K562 (cell line): ENCODE results near the gene PRPH2. TPM values are rescaled to one million over a fixed set of nuclear protein-coding genes. Genes with fewer than 3 reads are reported as not detected.

ENCODE experiments used
- BRCA1 ChIP-seq, 2 experiments: fragments of 450-650 bp in 1 of 2; sonication (generic) in 1 of 2; formaldehyde crosslinking in 1 of 2; IDR thresholded peaks; 2 replicates each; pipeline versions ENCODE4 v1.5.0 to v1.6.1; 2017 to 2020; ENCODE audit warnings: mild to moderate bottlenecking in 1 of 2, missing genetic modification reagents in 1 of 2
- CGGBP1 ChIP-seq: fragments of 250-450 bp; sonication (Bioruptor Pico); IDR thresholded peaks from 2 replicates; pipeline ENCODE4 v1.9.0; 2021; ENCODE audit warnings: mild to moderate bottlenecking
- EP400 ChIP-seq: fragments of 450-650 bp; IDR thresholded peaks from 2 replicates; pipeline ENCODE4 v1.6.1; 2017; ENCODE audit warnings: antibody characterized with exemption, mild to moderate bottlenecking, moderate library complexity
- MECOM ChIP-seq: fragments of 250-450 bp; sonication (Bioruptor Pico); IDR thresholded peaks from 2 replicates; pipeline ENCODE4 v1.8.0; 2022; ENCODE audit warnings: inconsistent platforms
- MED1 ChIP-seq: sonication (generic); formaldehyde crosslinking; IDR thresholded peaks from 2 replicates; pipeline ENCODE4 v1.8.1; 2023; ENCODE audit warnings: missing genetic modification reagents, borderline replicate concordance
- POLR2H ChIP-seq: IDR thresholded peaks from 2 replicates; pipeline ENCODE4 v1.6.1; 2016; ENCODE audit warnings: missing genetic modification characterization, low read depth, mild to moderate bottlenecking, control low read depth, missing compliant biosample characterization, moderate library complexity
- SIX5 ChIP-seq, 2 experiments: IDR thresholded peaks; 2 replicates each; pipeline ENCODE4 v1.6.1; 2011; ENCODE audit warnings: low read length in 2 of 2, borderline replicate concordance in 1 of 2, low read depth in 1 of 2, mild to moderate bottlenecking in 1 of 2, moderate library complexity in 1 of 2; ENCODE audit not compliant: insufficient read depth in 1 of 2
- TEAD4 ChIP-seq, 2 experiments: sonication (generic) in 1 of 2; formaldehyde crosslinking in 1 of 2; IDR thresholded peaks; 2 replicates each; pipeline versions ENCODE4 v1.6.1 to v1.8.0; 2012 to 2022; ENCODE audit warnings: borderline replicate concordance in 1 of 2, inconsistent platforms in 1 of 2, low read length in 1 of 2, mild to moderate bottlenecking in 1 of 2, missing genetic modification reagents in 1 of 2
- TRIM28 ChIP-seq: fragments of 450-650 bp; IDR thresholded peaks from 2 replicates; pipeline ENCODE4 v1.6.1; 2017
- ZC3H11A ChIP-seq: IDR thresholded peaks from 2 replicates; pipeline ENCODE4 v1.6.1; 2012; ENCODE audit warnings: low read depth, low read length, improper control_type of control experiment
- ZNF318 ChIP-seq, 2 experiments: fragments of 450-650 bp; IDR thresholded peaks; 2 replicates each; pipeline ENCODE4 v1.6.1; 2016; ENCODE audit warnings: mild to moderate bottlenecking in 2 of 2, borderline replicate concordance in 1 of 2, low read depth in 1 of 2, moderate library complexity in 1 of 2
- ZNF449 ChIP-seq: fragments of 250-450 bp; sonication (Bioruptor Pico); IDR thresholded peaks from 2 replicates; pipeline ENCODE4 v1.8.0; 2022; ENCODE audit warnings: moderate library complexity, mild to moderate bottlenecking, inconsistent platforms
- polyA plus RNA-seq, 8 experiments: library from polyadenylated mRNA; depleted of rRNA in 4 of 8; stranded (reverse) in 5 of 8; unstranded in 3 of 8; fragments of >200 nt; fragmentation: Nextera tagmentation in 2 of 8; fragmentation: Illumina TruSeq in 1 of 8; extraction: Ambion mirVana in 2 of 8; extraction: Trizol in 1 of 8; gene quantifications; 2 replicates each; pipeline versions ENCODE4 v1.2.1 to v1.2.3, GENCODE V29; 2011 to 2014; ENCODE audit warnings: inconsistent platforms in 1 of 8, missing spikeins in 1 of 8
- total RNA-seq, 7 experiments: library from RNA; depleted of rRNA in 6 of 7; stranded (reverse); fragments of >200 nt in 6 of 7; fragmentation: Illumina TruSeq in 2 of 7; extraction: Trizol in 2 of 7; gene quantifications; 2 replicates each; pipeline versions ENCODE4 v1.2.1 to v1.2.3, GENCODE V29; 2011 to 2021; ENCODE audit warnings: low replicate concordance in 1 of 7
- TF ChIP-seq, protein P1 (sequence below): sonication (generic); formaldehyde crosslinking; IDR thresholded peaks from 2 replicates; pipeline ENCODE4 v1.8.0; 2022; ENCODE audit warnings: mild to moderate bottlenecking, missing genetic modification reagents

PRPH2 gene
- total and polyA plus RNA-seq, 9 of the 15 experiments (the other 6 are each of a cell fraction or from before 2014, with no cell fraction given) = 0.03 to 0.11 (median 0.03) TPM; not detected in 5

DNA sequence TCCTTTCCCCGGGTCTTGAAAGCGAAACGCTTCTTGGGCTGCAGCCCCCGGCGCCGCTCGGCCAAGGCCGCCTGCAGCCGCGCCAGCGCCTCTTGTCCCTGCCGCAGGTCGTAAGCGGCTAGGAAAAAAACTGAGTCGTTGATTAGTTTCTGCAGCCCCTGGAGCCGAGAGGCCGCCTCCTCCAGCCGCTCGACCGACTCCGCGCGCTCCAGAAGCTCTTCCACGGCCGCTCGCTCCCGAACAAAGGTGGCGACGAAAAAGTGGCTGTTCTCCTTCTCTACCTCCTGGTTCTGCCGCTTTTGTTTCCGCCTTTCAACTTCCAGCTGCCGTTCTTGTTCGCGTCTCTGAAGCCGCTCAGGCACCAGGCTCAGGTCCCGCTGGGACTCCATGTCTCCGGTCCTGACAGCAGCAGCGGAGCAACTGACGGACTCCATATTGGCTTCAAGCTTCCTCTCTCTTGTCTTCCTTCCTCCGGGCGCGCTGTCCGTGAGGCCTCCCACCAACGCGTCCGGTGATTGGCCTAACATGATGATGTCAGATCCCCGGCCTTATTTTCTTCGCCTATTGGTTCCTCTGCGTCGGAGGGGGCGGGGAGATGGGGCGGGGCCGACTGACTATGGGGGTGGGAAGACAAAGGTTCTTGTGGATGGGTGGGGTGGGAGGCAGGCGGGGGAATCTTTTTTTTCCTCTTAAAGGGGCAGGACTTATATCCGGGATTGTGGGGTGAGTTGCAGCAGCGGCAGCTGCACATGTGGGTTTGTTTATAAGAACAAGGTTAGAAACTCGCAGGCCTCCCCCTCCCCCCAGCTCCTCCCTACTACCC, 23.5 kb upstream of the PRPH2 start, which contains the start of gene TBCC (continued):
- TF ChIP-seq POLR2H = peak; percentile 93
- TF ChIP-seq TEAD4 (IDR thresholded peaks at IDR 0.05; ENCODE audit: low read length) = peak; percentile 41; the same call in 1 of the 2 replicates
- peak; percentile 58; the same call in 1 of the 2 replicates for TF ChIP-seq TEAD4 (CRISPR knock-in tag; IDR thresholded peaks at IDR 0.05; ENCODE audit: borderline replicate concordance)
- TF ChIP-seq MECOM (CRISPR knock-in tag) = no peak
- 0 out of 2 replicates have a peak, but pooled peaks have one; percentile 89 for TF ChIP-seq MED1
- no peak for TF ChIP-seq SIX5 (IDR thresholded peaks at IDR 0.05; ENCODE audit: borderline replicate concordance in 1 of 2, insufficient read depth in 1 of 2, low read depth in 1 of 2, low read length in 2 of 2)
- TF ChIP-seq BRCA1 (IDR thresholded peaks at IDR 0.05) = no peak
- TF ChIP-seq BRCA1 (CRISPR knock-in tag; IDR thresholded peaks at IDR 0.05) = peak; percentile 68; the same call in 1 of the 2 replicates
- no peak for TF ChIP-seq ZC3H11A
- no peak for TF ChIP-seq ZNF318 (IDR thresholded peaks at IDR 0.05; ENCODE audit: borderline replicate concordance in 1 of 2, low read depth in 1 of 2)
- peak; percentile 74 for TF ChIP-seq EP400
- TF ChIP-seq CGGBP1 = no peak
- TF ChIP-seq, protein P1, sequence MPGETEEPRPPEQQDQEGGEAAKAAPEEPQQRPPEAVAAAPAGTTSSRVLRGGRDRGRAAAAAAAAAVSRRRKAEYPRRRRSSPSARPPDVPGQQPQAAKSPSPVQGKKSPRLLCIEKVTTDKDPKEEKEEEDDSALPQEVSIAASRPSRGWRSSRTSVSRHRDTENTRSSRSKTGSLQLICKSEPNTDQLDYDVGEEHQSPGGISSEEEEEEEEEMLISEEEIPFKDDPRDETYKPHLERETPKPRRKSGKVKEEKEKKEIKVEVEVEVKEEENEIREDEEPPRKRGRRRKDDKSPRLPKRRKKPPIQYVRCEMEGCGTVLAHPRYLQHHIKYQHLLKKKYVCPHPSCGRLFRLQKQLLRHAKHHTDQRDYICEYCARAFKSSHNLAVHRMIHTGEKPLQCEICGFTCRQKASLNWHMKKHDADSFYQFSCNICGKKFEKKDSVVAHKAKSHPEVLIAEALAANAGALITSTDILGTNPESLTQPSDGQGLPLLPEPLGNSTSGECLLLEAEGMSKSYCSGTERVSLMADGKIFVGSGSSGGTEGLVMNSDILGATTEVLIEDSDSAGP (CRISPR knock-in tag) = peak; percentile 89
- TF ChIP-seq ZNF449 (CRISPR knock-in tag) = no peak
- TF ChIP-seq TRIM28 = no peak
